ENCODE measurements around the gene HAL.

HAL gene

GRCh38 chr12:95996034-95996658 lies at the start of gene HAL:
Gene HAL (minus strand): TSS chr12:95996344. CDS start chr12:95995910, 434 bp downstream.
- no peak for DNase-seq

- DNase-seq = no peak
Observed at GRCh38 chr12:96045566-96045965, 49.4 kb upstream of the HAL start.

- DNase-seq = no peak
Observed at GRCh38 chr12:96044943-96045290, 48.8 kb upstream of the HAL start.

GRCh38 chr12:96044017-96044942 lies 48.1 kb upstream of the HAL start:
- DNase-seq = no peak

GRCh38 chr12:96041181-96041580 lies 45.0 kb upstream of the HAL start:
- DNase-seq = no peak

- no peak for DNase-seq
Observed at GRCh38 chr12:96040305-96041133, 44.4 kb upstream of the HAL start.

- DNase-seq = no peak
Observed at GRCh38 chr12:96039516-96039915, 43.4 kb upstream of the HAL start.

- DNase-seq = peak in 1 of 58 donors; percentile 5
Observed at GRCh38 chr12:96036765-96037455, 40.8 kb upstream of the HAL start.

GRCh38 chr12:96035283-96036236 lies 39.4 kb upstream of the HAL start, which contains the start of gene LTA4H:
Gene LTA4H (minus strand): TSS chr12:96035587. CDS start chr12:96035519, 68 bp downstream.
- peak; percentile 78 to 99 (median 96) for DNase-seq

GRCh38 chr12:96034621-96035282 lies 38.6 kb upstream of the HAL start:
- peak in 23 of 58 donors; percentile 3 to 58 (median 32) for DNase-seq

GRCh38 chr12:96033549-96034389 lies 37.6 kb upstream of the HAL start:
- no peak for DNase-seq

- no peak for DNase-seq
Observed at GRCh38 chr12:96029826-96030225, 33.7 kb upstream of the HAL start.

- no peak for DNase-seq
Observed at GRCh38 chr12:96028538-96028937, 32.4 kb upstream of the HAL start.

- DNase-seq = no peak
Observed at GRCh38 chr12:96026331-96026730, 30.2 kb upstream of the HAL start.

GRCh38 chr12:96025518-96025917 lies 29.4 kb upstream of the HAL start:
- DNase-seq = no peak

GRCh38 chr12:96020314-96021003 lies 24.3 kb upstream of the HAL start:
- no peak for DNase-seq

- DNase-seq = peak in 2 of 58 donors; percentile 1 to 4
Observed at GRCh38 chr12:96015672-96016071, 19.5 kb upstream of the HAL start.
